ENCODE measurements around the gene KLHL41.

DNA sequence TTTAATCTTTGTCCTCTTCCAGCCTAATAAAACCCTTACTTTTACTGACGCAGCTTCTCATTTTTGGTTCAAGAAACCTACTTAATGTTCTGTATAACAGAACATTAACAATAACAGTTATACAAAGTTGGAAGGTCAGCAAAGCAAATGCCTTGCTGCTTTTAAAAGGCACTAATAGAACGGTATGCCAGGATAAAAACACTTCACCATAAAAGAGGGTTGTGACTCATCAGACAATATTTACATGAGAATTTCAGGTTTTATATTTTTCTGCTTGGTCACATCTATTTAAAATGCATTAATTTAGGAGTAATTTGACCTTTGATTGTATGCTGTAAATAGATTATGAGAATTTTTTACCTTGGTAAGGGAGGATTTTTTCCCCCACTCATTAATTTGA lies 3.0 kb downstream of the KLHL41 start:
- TF ChIP-seq, protein P1, sequence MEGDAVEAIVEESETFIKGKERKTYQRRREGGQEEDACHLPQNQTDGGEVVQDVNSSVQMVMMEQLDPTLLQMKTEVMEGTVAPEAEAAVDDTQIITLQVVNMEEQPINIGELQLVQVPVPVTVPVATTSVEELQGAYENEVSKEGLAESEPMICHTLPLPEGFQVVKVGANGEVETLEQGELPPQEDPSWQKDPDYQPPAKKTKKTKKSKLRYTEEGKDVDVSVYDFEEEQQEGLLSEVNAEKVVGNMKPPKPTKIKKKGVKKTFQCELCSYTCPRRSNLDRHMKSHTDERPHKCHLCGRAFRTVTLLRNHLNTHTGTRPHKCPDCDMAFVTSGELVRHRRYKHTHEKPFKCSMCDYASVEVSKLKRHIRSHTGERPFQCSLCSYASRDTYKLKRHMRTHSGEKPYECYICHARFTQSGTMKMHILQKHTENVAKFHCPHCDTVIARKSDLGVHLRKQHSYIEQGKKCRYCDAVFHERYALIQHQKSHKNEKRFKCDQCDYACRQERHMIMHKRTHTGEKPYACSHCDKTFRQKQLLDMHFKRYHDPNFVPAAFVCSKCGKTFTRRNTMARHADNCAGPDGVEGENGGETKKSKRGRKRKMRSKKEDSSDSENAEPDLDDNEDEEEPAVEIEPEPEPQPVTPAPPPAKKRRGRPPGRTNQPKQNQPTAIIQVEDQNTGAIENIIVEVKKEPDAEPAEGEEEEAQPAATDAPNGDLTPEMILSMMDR (IDR thresholded peaks at IDR 0.05) = no peak
- TF ChIP-seq POLR2A (IDR thresholded peaks at IDR 0.05) = no peak
